Measurements from ENCODE around the gene RTN4.

Gene RTN4

GRCh38 chr2:54986264-54986663 is 64.0 kb downstream of the RTN4 start:
- H3K79me2 ChIP-seq (ENCODE audit: control insufficient read depth, low read length): peaks cover 40% of the 10 kb centered on the region
- H3F3A ChIP-seq (ENCODE audit: control insufficient read depth, insufficient read depth): 0 out of 2 replicates have a peak, but pooled peaks cover under 1% of the 10 kb centered on the region
- no peak overlapping the region for H3K27ac ChIP-seq (ENCODE audit: low read depth, low read length)
- H3K9me2 ChIP-seq (replicated peaks; ENCODE audit: control insufficient read depth, low read length): no peaks in the 10 kb centered on the region
- no peak overlapping the region for H3K4me2 ChIP-seq (ENCODE audit: low read length)
- no peaks in the 10 kb centered on the region for H4K20me1 ChIP-seq (ENCODE audit: control insufficient read depth, insufficient read depth, low read depth, low read length)
- TF ChIP-seq CTCF (IDR thresholded peaks at IDR 0.05; ENCODE audit: low read depth, low read length, poor library complexity, severe bottlenecking) (no peak), EZH2phosphoT487 (IDR thresholded peaks at IDR 0.05; ENCODE audit: borderline replicate concordance, low read length) (no peak)
- H3K27me3 ChIP-seq (ENCODE audit: control insufficient read depth, low read length): no peaks in the 10 kb centered on the region
- H3K4me1 ChIP-seq (ENCODE audit: control insufficient read depth, low read length): peaks cover 10% of the 10 kb centered on the region
- H3K4me3 ChIP-seq (ENCODE audit: low read length): no peak overlapping the region
- no peaks in the 10 kb centered on the region for H3K9me3 ChIP-seq (ENCODE audit: control insufficient read depth, insufficient read depth, low read length)
- H3K36me3 ChIP-seq (ENCODE audit: control insufficient read depth, low read length): peaks cover 31% of the 10 kb centered on the region

- Histone ChIP-seq H3F3A (ENCODE audit: control insufficient read depth, insufficient read depth) (0 out of 2 replicates have a peak, but pooled peaks cover 2% of the 10 kb centered on the region), H3K36me3 (ENCODE audit: control insufficient read depth, low read length) (peaks cover 41% of the 10 kb centered on the region), H3K9me2 (replicated peaks; ENCODE audit: control insufficient read depth, low read length) (no peaks in the 10 kb centered on the region), H3K27ac (ENCODE audit: low read depth, low read length) (no peak overlapping the region), H4K20me1 (ENCODE audit: control insufficient read depth, insufficient read depth, low read depth, low read length) (no peaks in the 10 kb centered on the region), H3K79me2 (ENCODE audit: control insufficient read depth, low read length) (peaks cover 29% of the 10 kb centered on the region), H3K9me3 (ENCODE audit: control insufficient read depth, insufficient read depth, low read length) (no peaks in the 10 kb centered on the region), H3K4me3 (ENCODE audit: low read length) (no peak overlapping the region), H3K4me1 (ENCODE audit: control insufficient read depth, low read length) (peaks cover 10% of the 10 kb centered on the region), H3K27me3 (ENCODE audit: control insufficient read depth, low read length) (no peaks in the 10 kb centered on the region), H3K4me2 (ENCODE audit: low read length) (no peak overlapping the region)
- TF ChIP-seq EZH2phosphoT487 (IDR thresholded peaks at IDR 0.05; ENCODE audit: borderline replicate concordance, low read length) (no peak), CTCF (IDR thresholded peaks at IDR 0.05; ENCODE audit: low read depth, low read length, poor library complexity, severe bottlenecking) (no peak)
These were observed 65.8 kb downstream of the RTN4 start for GRCh38 chr2:54984476-54984875.

GRCh38 chr2:54983345-54984220 is 66.7 kb downstream of the RTN4 start:
- peaks cover 41% of the 10 kb centered on the region for H3K36me3 ChIP-seq (ENCODE audit: control insufficient read depth, low read length)
- H3K27me3 ChIP-seq (ENCODE audit: control insufficient read depth, low read length): no peaks in the 10 kb centered on the region
- TF ChIP-seq CTCF (IDR thresholded peaks at IDR 0.05; ENCODE audit: low read depth, low read length, poor library complexity, severe bottlenecking) (no peak), EZH2phosphoT487 (IDR thresholded peaks at IDR 0.05; ENCODE audit: borderline replicate concordance, low read length) (no peak)
- H3K4me1 ChIP-seq (ENCODE audit: control insufficient read depth, low read length): peaks cover 2% of the 10 kb centered on the region; the same call in 1 of the 2 replicates
- H3K79me2 ChIP-seq (ENCODE audit: control insufficient read depth, low read length): peaks cover 20% of the 10 kb centered on the region
- no peaks in the 10 kb centered on the region for H3K9me3 ChIP-seq (ENCODE audit: control insufficient read depth, insufficient read depth, low read length)
- H3K9me2 ChIP-seq (replicated peaks; ENCODE audit: control insufficient read depth, low read length): no peaks in the 10 kb centered on the region
- no peak overlapping the region for H3K4me2 ChIP-seq (ENCODE audit: low read length)
- H4K20me1 ChIP-seq (ENCODE audit: control insufficient read depth, insufficient read depth, low read depth, low read length): no peaks in the 10 kb centered on the region
- no peak overlapping the region for H3K27ac ChIP-seq (ENCODE audit: low read depth, low read length)
- H3K4me3 ChIP-seq (ENCODE audit: low read length): no peak overlapping the region
- H3F3A ChIP-seq (ENCODE audit: control insufficient read depth, insufficient read depth): 0 out of 2 replicates have a peak, but pooled peaks cover 2% of the 10 kb centered on the region

Data from DOHH2 (cell line).